ENCODE results near the gene SCAMP3.
A peak's percentile ranks its signal among the peaks of the same experiment; 100 is the strongest.
"Not testable (repeated sequence)": the region's sequence is repeated elsewhere in the genome, so short reads cannot be mapped to it uniquely, and the experiment has no call there.

The SCAMP3 gene

GRCh38 chr1:155254228-155254713 is 7.9 kb downstream of the SCAMP3 start:
- DNase-seq = no peak

- DNase-seq = no peak
These were observed 8.4 kb downstream of the SCAMP3 start for GRCh38 chr1:155253797-155254196.

GRCh38 chr1:155253208-155253607 is 9.0 kb downstream of the SCAMP3 start:
- no peak for DNase-seq

- DNase-seq = no peak
These were observed 10.6 kb downstream of the SCAMP3 start for GRCh38 chr1:155251566-155251965.

- peak; percentile 84 for DNase-seq
These were observed 11.3 kb downstream of the SCAMP3 start for GRCh38 chr1:155250633-155251449.

- no peak for DNase-seq
These were observed 11.9 kb downstream of the SCAMP3 start for GRCh38 chr1:155250246-155250632.

GRCh38 chr1:155247667-155248553 is 14.2 kb downstream of the SCAMP3 start:
- DNase-seq = no peak

- not testable (repeated sequence) for DNase-seq
These were observed 15.4 kb downstream of the SCAMP3 start for GRCh38 chr1:155246796-155247195.

- DNase-seq = no peak
These were observed 17.0 kb downstream of the SCAMP3 start for GRCh38 chr1:155245163-155245524.

- peak; percentile 97 for DNase-seq
These were observed 17.6 kb downstream of the SCAMP3 start for GRCh38 chr1:155244368-155245162.

GRCh38 chr1:155242805-155243358 is 19.3 kb downstream of the SCAMP3 start:
- no peak for DNase-seq

GRCh38 chr1:155241841-155242264 is 20.3 kb downstream of the SCAMP3 start:
- DNase-seq = no peak

- DNase-seq = peak; percentile 86
These were observed 21.0 kb downstream of the SCAMP3 start for GRCh38 chr1:155241069-155241679.

GRCh38 chr1:155236451-155236850 is 25.7 kb downstream of the SCAMP3 start:
- no peak for DNase-seq

GRCh38 chr1:155235375-155235774 is 26.8 kb downstream of the SCAMP3 start:
- DNase-seq = not testable (repeated sequence)

- DNase-seq = not testable (repeated sequence)
These were observed 28.7 kb downstream of the SCAMP3 start for GRCh38 chr1:155233502-155233901.

- not testable (repeated sequence) for DNase-seq
These were observed 29.9 kb downstream of the SCAMP3 start for GRCh38 chr1:155232001-155232978.

- DNase-seq = not testable (repeated sequence)
These were observed 30.9 kb downstream of the SCAMP3 start for GRCh38 chr1:155231302-155231701.

- no peak for DNase-seq
These were observed 34.1 kb downstream of the SCAMP3 start for GRCh38 chr1:155228096-155228427.

- DNase-seq = peak; percentile 98
These were observed 34.7 kb downstream of the SCAMP3 start for GRCh38 chr1:155227261-155228095.
